GM18507 (cell line): Measurements from ENCODE around the gene ZBTB4.
A peak's percentile ranks its signal among the peaks of the same experiment; 100 is the strongest.

Experiments
- DNase-seq: peaks from one replicate; pipeline ENCODE4 v3.0.0; 2011; ENCODE audit warnings: low read depth; ENCODE audit not compliant: insufficient read length; ENCODE audit errors: extremely low spot score
- FAIRE-seq: peaks from 2 replicates; lab custom pipeline; 2011; peaks lifted over from hg19 to GRCh38; lab: Jason Lieb, UNC

ZBTB4 gene

DNA sequence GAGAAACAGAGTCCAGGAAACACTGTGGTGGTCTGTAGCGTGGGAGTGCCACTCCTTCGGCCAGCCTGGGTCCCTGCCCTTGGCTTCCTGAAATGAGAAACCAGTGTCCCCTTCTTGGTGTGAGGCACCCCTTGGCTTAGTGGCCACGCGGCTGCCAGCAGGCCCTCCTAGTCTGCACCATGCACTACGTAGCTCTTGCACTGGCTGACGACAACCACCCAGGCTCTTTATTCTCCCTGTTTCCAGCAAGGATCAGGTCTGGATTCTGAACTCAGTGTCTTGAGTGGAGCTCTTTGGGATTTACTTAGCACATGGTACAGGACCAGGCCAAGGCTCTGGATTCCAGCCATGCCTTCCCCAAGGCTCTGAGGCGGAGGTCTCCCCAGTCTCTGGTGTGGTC, 51.9 kb downstream of the ZBTB4 start:
- no peak for DNase-seq
- no peak for FAIRE-seq

- FAIRE-seq (no peak), DNase-seq (no peak)
These were observed 52.4 kb downstream of the ZBTB4 start for GRCh38 chr17:7426896-7427489.

DNA sequence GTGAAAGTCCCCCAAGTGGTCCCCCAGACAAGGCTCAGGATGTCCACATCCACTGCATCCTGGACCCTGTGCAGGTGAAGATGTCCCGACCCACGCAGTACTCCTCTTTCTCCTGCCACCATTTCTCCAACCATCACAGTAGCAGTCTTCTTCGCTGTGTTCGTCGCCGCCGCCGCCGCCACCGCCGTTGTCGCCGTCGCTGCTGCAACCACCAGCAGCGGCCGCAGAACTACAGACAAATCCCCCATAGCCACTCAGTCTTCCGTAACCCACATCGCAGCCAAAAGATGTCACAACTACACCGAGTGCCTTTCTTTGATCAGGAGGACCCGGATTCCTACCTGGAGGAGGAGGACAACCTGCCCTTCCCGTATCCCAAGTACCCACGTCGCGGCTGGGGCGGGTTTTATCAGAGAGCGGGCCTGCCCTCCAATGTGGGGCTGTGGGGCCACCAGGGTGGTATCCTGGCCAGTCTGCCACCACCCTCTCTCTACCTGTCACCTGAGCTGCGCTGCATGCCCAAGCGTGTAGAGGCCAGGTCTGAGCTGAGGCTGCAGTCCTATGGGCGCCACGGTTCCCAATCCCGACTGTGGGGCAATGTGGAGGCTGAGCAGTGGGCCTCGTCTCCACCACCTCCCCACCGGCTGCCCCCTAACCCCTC, 53.1 kb downstream of the ZBTB4 start:
- FAIRE-seq, result no peak
- DNase-seq, result no peak

GRCh38 chr17:7425756-7426155, 53.7 kb downstream of the ZBTB4 start:
- FAIRE-seq (no peak), DNase-seq (no peak)

- no peak for FAIRE-seq
- DNase-seq, result no peak
These were observed 54.1 kb downstream of the ZBTB4 start, which contains the start of gene SPEM2 for GRCh38 chr17:7425316-7425715. TSS of gene SPEM2 (plus strand) at chr17:7425616. CDS start at chr17:7425689, 73 bp downstream.

DNA sequence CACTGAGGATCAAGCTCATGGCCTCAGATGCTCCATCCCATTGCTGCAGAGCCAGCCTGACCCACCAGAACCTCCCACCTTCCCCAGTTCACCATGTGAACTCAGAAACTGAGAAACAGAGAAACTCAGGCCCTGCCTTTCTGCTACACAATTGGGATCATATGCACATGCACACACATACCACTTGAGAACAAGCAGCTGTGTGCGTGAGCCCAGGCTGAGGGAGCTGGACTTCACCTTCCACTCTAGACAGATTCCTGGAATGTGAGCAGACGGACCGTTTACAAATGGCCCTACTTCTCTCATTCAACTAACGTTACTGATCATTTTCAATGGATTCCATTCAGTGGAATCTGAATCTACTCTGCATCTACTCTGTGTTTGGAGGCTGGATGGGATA, 55.8 kb downstream of the ZBTB4 start:
- FAIRE-seq (no peak), DNase-seq (no peak)

GRCh38 chr17:7421186-7421585, 58.2 kb downstream of the ZBTB4 start:
- DNase-seq (no peak), FAIRE-seq (no peak)

- no peak for FAIRE-seq
- DNase-seq, result no peak
These were observed 59.4 kb downstream of the ZBTB4 start, which contains the start of gene SPEM1 for GRCh38 chr17:7419819-7420610. TSS of gene SPEM1 (plus strand) at chr17:7420324. CDS start at chr17:7420385, 61 bp downstream.

DNA sequence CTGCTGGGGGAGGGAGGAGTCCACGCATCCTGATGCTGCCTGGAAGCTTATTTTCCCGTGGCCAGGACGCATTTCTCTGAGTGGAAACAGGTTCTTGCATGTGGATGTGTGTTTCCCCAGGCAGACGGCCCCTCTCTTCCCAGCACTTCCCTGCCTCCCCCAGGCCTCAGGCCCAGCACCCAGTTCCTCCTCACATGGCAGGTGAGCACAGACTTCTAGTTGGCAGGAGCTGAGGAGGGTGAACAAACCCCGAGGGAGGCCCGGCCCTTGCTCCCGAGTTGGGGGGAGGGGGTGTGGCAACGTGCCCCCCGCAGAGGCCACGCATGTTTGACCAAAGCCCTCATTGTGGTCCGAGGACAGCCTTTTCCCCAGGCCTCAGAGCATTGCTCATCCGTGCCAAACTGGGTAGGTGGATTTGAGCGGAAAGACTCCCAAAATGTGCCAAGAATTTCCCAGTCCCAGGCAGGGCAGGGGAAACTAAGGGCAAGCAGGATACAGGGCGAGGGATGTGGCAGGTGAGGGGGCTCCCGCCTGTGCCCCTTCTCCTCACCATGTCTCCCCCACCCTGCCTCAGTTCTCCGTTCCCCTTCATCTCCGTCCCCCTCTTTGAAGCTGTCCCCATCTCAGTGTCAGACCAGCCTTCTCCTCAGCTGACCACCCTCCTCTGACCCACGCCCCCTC, 60.8 kb downstream of the ZBTB4 start:
- DNase-seq (no peak), FAIRE-seq (no peak)

DNA sequence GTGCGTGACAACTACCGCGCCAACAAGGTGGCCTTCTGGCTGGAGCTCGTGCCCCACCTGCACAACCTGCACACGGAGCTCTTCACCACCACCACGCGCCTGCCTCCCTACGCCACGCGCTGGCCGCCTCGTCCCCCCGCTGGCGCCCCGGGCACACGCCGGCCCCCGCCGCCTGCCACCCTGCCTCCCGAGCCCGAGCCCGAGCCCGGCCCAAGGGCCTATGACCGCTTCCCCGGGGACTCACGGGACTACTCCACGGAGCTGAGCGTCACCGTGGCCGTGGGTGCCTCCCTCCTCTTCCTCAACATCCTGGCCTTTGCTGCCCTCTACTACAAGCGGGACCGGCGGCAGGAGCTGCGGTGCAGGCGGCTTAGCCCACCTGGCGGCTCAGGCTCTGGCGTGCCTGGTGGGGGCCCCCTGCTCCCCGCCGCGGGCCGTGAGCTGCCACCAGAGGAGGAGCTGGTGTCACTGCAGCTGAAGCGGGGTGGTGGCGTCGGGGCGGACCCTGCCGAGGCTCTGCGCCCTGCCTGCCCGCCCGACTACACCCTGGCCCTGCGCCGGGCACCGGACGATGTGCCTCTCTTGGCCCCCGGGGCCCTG, 62.3 kb downstream of the ZBTB4 start:
- no peak for FAIRE-seq
- no peak for DNase-seq

- FAIRE-seq, result peak; percentile 65
These were observed 63.1 kb downstream of the ZBTB4 start for GRCh38 chr17:7416323-7416722.

GRCh38 chr17:7415784-7416183, 63.6 kb downstream of the ZBTB4 start:
- DNase-seq (no peak), FAIRE-seq (no peak)

More at GRCh38 chr17:7416323-7416722, 63.1 kb downstream of the ZBTB4 start:
- no peak for DNase-seq

GRCh38 chr17:7414837-7415236, 64.6 kb downstream of the ZBTB4 start:
- DNase-seq (no peak), FAIRE-seq (no peak)

DNA sequence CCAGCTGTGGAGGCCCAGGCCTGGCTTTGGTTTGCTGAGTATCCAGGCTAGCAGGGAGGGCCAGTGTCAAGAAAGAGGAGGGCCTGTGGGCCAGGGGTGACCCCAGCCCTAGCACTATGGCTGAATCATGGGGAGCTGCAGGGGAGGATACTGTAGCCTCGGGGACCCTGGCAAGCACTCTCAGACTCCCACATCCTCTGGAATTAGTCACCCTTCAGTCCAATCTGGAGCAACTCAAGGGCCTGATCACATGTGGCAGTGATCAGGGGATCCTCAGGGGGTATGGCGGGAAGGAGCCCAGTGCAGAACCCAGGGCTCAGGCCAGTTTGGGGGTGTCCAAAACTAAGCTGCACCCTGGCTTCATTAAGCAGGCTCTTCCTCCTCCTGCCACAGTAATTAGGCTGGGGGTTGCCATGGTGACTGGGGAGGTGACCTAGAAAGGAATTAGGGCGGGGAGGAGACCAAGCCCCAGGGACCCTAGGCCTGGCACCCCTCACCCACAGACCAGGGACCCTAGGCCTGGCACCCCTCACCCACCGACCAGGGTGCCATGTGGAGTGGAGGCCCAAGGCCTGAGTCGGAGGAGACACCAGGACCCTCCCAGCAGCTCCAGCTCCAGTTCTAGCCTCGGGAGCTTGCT, 66.0 kb downstream of the ZBTB4 start:
- FAIRE-seq (no peak), DNase-seq (no peak)

DNA sequence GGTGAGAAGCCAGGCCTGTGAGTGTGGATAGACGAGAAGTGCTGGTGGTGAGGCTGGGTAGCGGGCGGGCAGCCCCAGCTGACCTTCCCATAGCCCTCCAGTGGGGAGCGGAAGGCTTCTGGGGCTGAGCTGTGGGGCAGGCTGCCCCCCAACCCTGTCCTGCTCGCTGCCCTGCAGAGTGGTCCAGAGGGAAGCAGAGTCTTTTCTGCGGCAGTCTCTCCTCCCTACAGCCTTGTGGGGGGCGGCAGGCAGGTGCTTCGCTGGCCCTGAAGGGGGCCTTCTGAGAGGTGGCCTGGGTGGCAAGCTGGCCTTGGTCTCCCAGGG, 68.0 kb downstream of the ZBTB4 start:
- DNase-seq (no peak), FAIRE-seq (no peak)

- FAIRE-seq, result no peak
These were observed 68.6 kb downstream of the ZBTB4 start for GRCh38 chr17:7410634-7411426.

DNA sequence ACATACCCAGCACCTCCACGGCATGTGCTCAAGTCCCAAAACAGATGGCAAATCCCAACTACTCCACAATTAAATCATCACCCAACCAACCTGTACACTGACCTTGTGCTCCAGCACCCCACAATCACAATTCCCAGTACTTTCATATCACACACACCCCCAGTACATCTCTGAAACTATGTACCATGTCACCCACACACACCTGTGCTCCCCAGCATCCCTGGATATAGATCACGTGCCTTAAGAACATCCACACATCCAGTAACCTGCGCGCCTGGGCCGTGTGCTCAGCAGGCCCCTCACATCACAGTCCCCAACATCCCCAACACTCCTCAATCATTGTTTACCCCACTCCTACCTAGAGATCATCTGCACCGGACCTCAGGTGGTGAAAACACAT, 69.7 kb downstream of the ZBTB4 start:
- no peak for FAIRE-seq
- no peak for DNase-seq

More at GRCh38 chr17:7410634-7411426, 68.6 kb downstream of the ZBTB4 start:
- no peak for DNase-seq
